Measurements from ENCODE around the gene RASSF5.

DNA sequence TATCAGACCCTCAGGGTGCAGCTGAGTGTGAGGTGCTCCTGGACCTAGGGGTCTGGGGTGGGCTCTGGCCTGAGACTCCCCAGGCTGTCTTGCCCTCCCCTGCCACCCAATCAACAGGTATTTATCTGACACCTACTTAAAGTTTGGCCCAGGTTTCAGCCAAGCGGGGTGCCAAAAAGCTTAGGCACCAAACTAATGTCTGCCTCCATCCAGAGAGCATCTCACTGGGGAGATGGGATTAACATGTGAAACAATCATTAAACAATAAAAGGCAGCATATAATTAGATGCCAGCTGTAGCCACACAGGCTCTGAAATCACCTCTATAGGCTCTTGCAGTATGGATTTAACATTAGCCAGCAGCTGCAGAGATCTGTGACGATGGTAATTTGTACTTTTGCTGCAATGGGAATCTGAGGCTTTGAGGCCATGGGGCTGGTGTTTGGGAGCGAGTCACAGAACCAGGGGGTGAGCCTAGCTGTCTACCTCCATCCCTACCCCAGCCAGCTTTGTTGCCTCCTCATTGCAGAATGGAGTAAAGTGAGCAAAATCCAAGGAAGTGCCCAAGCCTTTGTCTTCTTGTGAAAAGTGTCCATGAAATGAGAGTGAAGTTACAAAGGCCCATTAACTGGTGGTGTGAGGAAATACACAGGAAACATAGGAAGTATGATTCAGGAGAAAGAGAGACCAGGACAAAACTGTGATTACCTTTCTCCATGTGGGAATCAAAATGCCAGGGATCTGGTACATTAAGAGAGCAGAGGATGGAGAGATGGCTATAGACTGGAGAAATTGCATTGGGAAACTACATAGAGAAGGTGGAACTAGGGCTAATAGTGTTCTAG is 68.8 kb downstream of the RASSF5 start:
- no peak for TF ChIP-seq POLR2A (IDR thresholded peaks at IDR 0.05)
- TF ChIP-seq, protein P1, sequence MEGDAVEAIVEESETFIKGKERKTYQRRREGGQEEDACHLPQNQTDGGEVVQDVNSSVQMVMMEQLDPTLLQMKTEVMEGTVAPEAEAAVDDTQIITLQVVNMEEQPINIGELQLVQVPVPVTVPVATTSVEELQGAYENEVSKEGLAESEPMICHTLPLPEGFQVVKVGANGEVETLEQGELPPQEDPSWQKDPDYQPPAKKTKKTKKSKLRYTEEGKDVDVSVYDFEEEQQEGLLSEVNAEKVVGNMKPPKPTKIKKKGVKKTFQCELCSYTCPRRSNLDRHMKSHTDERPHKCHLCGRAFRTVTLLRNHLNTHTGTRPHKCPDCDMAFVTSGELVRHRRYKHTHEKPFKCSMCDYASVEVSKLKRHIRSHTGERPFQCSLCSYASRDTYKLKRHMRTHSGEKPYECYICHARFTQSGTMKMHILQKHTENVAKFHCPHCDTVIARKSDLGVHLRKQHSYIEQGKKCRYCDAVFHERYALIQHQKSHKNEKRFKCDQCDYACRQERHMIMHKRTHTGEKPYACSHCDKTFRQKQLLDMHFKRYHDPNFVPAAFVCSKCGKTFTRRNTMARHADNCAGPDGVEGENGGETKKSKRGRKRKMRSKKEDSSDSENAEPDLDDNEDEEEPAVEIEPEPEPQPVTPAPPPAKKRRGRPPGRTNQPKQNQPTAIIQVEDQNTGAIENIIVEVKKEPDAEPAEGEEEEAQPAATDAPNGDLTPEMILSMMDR (IDR thresholded peaks at IDR 0.05): no peak
